ENCODE results near the gene SP4.

SP4 gene

DNA sequence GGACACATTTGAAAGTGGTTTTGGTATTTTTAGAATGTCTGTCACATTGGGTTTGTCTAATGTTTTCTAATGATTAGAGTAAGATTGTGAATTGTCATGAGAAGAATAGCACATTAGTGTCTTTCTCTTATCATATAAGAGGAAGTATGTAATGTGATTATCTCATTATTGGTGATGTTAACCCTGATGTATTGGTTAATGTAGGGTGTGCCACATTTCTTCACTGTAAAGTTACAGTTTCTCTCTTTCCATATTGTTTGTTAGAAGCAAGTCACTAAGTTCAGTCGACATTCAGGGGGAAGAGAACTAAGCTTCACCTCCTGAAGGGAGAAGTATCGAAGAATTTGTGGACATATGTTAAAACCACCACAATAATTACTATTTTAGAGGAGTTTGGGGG lies 58.6 kb downstream of the SP4 start:
- no peak for DNase-seq (ENCODE audit: low read depth)
- TF ChIP-seq, protein P1, sequence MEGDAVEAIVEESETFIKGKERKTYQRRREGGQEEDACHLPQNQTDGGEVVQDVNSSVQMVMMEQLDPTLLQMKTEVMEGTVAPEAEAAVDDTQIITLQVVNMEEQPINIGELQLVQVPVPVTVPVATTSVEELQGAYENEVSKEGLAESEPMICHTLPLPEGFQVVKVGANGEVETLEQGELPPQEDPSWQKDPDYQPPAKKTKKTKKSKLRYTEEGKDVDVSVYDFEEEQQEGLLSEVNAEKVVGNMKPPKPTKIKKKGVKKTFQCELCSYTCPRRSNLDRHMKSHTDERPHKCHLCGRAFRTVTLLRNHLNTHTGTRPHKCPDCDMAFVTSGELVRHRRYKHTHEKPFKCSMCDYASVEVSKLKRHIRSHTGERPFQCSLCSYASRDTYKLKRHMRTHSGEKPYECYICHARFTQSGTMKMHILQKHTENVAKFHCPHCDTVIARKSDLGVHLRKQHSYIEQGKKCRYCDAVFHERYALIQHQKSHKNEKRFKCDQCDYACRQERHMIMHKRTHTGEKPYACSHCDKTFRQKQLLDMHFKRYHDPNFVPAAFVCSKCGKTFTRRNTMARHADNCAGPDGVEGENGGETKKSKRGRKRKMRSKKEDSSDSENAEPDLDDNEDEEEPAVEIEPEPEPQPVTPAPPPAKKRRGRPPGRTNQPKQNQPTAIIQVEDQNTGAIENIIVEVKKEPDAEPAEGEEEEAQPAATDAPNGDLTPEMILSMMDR (IDR thresholded peaks at IDR 0.05; ENCODE audit: control insufficient read depth, extremely low read depth, insufficient read depth), result no peak
- no peak overlapping the region for H3K4me3 ChIP-seq (ENCODE audit: low read depth, low read length)

DNA sequence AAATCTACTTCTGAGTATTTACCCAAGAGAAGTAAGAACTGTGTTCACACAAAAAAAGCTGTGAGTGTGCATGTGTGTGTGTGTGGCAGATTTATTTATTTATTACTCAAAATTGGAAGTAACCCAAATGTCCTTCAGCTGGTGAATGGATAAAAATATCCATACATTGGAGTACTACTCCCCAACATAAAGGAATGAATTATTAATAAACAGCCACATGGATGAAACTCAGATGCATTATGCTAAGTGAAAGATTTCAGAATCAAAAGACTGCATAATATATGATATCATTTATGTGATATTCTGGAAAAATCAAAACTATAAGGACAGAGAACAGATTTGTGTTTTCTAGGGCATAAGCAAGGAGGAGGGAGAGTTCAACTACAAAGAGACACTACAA lies 67.8 kb downstream of the SP4 start:
- DNase-seq (ENCODE audit: low read depth), result no peak
- no peak overlapping the region for H3K4me3 ChIP-seq (ENCODE audit: low read depth, low read length)
- TF ChIP-seq, protein P1 (IDR thresholded peaks at IDR 0.05; ENCODE audit: control insufficient read depth, extremely low read depth, insufficient read depth), result no peak

DNA sequence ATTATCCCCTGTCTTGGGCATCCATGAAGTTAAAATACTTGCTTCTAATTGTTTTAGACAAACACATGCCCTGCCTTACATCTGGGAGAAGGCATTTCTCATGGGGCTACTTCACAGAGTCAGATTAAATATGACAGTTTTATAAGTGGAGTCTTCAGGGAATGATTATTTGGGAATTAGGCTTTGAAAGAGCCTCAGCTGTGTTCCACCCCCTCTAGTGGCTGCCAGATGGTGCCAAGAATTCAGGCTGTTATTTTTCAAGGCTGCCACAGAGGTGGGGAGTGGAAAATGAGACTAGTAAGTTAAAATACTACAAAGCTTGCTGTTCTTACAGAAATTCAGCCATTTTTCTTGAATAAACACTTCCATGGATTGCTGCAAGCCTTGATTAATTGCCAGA lies 69.2 kb downstream of the SP4 start:
- TF ChIP-seq, protein P1 (IDR thresholded peaks at IDR 0.05; ENCODE audit: control insufficient read depth, extremely low read depth, insufficient read depth), result no peak
- DNase-seq (ENCODE audit: low read depth), result no peak

DNA sequence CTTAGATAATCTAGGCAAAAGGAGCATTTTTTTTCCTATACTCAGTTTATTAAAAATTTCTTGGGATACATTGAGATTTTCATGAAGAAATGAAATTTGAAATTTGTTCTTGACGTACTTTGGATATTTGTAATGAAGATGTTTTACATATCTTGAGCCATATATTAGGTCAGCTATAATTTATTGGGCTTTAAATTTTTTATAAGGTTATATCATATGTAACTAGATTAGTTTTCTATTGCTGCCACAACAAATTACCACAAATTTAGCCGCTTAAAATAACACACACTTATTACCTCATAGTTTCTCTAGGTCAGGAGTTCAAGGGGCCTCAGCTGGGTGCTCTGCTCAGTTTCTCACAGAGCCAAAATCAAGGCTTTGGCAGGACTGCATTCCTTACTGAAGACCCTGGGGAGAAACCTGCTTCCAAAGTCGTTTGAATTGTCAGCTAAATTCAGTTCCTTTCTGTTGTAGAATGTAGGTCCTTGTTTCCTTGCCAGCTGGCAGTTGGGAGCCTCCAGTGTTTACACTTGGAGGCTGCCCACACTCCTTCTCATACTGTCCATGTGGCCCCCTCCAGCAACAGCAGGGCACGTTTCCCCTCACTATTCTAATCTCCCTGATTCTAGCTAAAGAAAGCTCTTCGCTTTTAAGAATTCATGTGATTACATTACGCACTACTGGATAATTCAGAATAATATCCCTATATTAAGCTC lies 72.4 kb downstream of the SP4 start:
- no peak overlapping the region for H3K4me3 ChIP-seq (ENCODE audit: low read depth, low read length)
- TF ChIP-seq, protein P1 (IDR thresholded peaks at IDR 0.05; ENCODE audit: control insufficient read depth, extremely low read depth, insufficient read depth), result no peak
- DNase-seq (ENCODE audit: low read depth), result no peak

More for the DNA sequence above, 69.2 kb downstream of the SP4 start:
- no peak overlapping the region for H3K4me3 ChIP-seq (ENCODE audit: low read depth, low read length)

DNA sequence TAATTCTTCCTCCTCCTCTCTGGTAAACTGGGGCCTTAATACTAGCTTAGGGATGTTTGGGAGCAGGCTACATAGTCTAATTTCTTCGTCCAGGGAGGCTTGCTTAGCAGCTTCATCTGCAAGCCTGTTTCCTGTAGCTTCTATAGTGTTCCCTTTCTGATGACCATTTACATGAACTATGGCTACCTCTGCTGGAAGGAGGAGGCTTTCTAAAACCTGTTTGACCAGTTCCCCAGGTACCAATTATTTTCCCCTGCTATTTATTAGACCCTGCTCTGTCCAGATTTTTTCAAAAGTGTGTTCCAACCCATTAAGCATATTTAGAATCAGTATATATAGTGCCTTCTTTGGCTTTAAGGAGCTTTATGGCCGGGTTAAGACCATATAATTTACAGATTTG lies 76.1 kb downstream of the SP4 start:
- H3K4me3 ChIP-seq (ENCODE audit: low read depth, low read length), result no peak overlapping the region
- TF ChIP-seq, protein P1 (IDR thresholded peaks at IDR 0.05; ENCODE audit: control insufficient read depth, extremely low read depth, insufficient read depth), result peak; percentile 41
- DNase-seq (ENCODE audit: low read depth), result peak; percentile 60

DNA sequence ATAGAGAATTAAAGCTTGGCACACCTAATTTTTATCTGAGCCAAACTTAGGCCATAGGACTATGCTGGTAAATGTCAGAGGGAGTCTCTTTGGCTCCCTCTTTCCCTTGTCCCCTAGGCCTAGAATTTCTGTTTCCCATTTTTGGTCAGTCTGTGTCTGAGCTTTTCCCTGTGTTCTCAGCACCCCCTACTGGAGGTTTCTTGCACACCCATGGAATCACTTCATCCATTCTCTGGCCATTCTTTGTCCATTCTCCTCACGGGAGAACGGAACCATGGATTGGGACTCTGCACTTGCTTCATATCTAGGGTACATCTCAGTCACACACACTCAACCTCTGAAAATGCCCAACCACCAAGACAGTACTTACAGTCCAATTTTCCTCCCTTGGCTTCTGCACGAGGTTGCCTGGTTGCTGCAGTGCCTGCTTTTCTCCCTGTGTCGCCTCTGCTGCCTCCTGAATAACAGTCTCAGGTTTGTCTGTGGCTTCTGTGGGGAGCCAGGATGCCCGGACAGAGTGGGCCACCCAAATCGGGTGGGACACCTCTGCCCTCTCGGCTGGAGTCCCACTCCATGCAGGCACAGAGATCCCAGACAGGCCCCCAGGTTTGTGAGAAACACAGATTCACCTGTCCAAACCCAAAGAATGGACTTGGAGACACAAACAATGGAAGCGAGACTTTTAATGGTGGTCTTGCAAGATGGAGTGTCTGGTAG lies 79.9 kb downstream of the SP4 start:
- H3K4me3 ChIP-seq (ENCODE audit: low read depth, low read length), result no peak overlapping the region
- no peak for DNase-seq (ENCODE audit: low read depth)
- TF ChIP-seq, protein P1 (IDR thresholded peaks at IDR 0.05; ENCODE audit: control insufficient read depth, extremely low read depth, insufficient read depth), result peak; percentile 77
